Mammary microvascular endothelial cell (primary cell): Measurements from ENCODE around the gene C11orf16. TPM values are rescaled to one million over a fixed set of nuclear protein-coding genes. Genes with fewer than 3 reads are reported as not detected.

Experiments
- total RNA-seq: library from RNA; depleted of rRNA; stranded (reverse); fragments of >200 nt; gene quantifications from 2 replicates; pipeline ENCODE4 v1.2.3, GENCODE V29; 2015

C11orf16 gene, protein sequence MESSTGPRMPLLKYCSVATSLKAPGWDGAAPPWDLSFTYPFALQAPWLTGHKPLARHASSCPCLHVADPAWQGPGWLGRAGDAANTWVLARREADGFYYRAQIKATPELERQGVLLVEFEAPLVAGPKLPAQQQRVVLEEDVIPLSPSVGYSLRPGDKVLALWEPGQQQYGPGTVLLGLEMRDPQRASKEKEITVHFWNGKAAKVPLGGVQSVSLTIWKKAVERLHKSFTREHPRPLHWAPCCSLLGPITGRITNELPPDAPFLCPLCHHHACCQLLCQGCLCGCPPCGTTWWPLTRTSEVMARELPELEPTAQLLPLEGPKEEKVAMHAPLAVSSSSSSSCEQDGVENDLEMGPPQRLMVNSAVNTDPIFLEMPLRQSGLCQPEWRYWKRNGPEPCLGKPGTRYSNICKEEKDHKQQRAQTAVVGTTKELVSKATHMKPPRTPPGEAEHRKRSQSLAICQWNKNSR
- not detected in 2 replicates for total RNA-seq

GRCh38 chr11:8932564-8933180, at the start of gene C11orf16:
TSS of gene C11orf16 (minus strand) at chr11:8932947. CDS start at chr11:8932308, 639 bp downstream.

GRCh38 chr11:8964324-8965320, 31.9 kb upstream of the C11orf16 start, which contains the start of gene TMEM9B:
TSS of gene TMEM9B (minus strand) at chr11:8964442. CDS start at chr11:8964313, 129 bp downstream.

GRCh38 chr11:8942518-8943066, 9.8 kb upstream of the C11orf16 start, which contains the start of gene ASCL3:
TSS of gene ASCL3 (minus strand) at chr11:8943016. CDS start at chr11:8938161, 4,855 bp downstream.

GRCh38 chr11:8911029-8911823, 21.5 kb downstream of the C11orf16 start, which contains the start of gene AKIP1:
TSS of gene AKIP1 (plus strand) at chr11:8911189. CDS start at chr11:8911450, 261 bp downstream.

Other genes with a start within 250 kb of the C11orf16 start
- gene AKIP1, start 21.8 kb downstream of the C11orf16 start, total RNA-seq, result 37.6 and 52.3 TPM in 2 replicates
- not detected in 2 replicates for gene ASCL3, start 10.1 kb upstream of the C11orf16 start, total RNA-seq
- gene TMEM9B, start 31.5 kb upstream of the C11orf16 start, total RNA-seq, result 29.5 and 36.6 TPM in 2 replicates
- 8.2 and 9.2 TPM in 2 replicates for gene NRIP3, start 71.1 kb upstream of the C11orf16 start, total RNA-seq
- 0.33 and 0.59 TPM in 2 replicates for gene SCUBE2, start 158.7 kb upstream of the C11orf16 start, total RNA-seq